Uterus (tissue), 2 donors: ENCODE results near the gene EIF5.

Experiments used
- CTCF ChIP-seq, 4 experiments: fragments of 200-600 bp in 2 of 4; fragments of 450-650 bp in 2 of 4; sonication (generic) in 2 of 4; IDR thresholded peaks; one replicate each; pipeline ENCODE4 v1.5.1; 2016 to 2019; ENCODE audit warnings: antibody characterized with exemption in 4 of 4, mild to moderate bottlenecking in 2 of 4, moderate library complexity in 1 of 4
- POLR2A ChIP-seq, 2 donors: fragments of 450-650 bp; IDR thresholded peaks; one replicate each; pipeline ENCODE4 v1.6.1; 2016; ENCODE audit warnings: antibody characterized with exemption in 2 of 2, mild to moderate bottlenecking in 1 of 2, moderate library complexity in 1 of 2

DNA sequence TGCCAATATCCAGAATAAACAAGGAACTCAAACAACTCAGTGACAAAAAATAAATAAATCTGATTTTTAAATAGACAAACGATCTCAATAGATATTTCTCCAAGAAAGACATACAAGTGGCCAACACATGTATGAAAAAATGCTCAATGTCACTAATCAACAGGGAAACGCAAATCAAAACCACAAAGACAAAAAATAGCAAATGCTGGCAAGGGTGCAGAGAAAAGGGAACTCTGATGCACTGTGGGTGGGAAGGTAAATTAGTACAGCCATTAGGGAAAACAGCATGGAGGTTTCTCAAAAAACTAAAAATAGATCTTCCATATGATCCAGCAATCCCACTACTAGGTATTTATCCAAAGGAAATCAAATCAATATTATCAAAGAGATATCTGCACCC is 3.5 kb upstream of the EIF5 start:
- no peak for TF ChIP-seq CTCF (IDR thresholded peaks at IDR 0.05)
- TF ChIP-seq POLR2A (IDR thresholded peaks at IDR 0.05), result no peak
